Fibroblast of pulmonary artery (primary cell): ENCODE measurements around the gene CCHCR1.

Experiments used
- DNase-seq: peaks from one replicate; pipeline ENCODE4 v3.0.0-alpha.2; 2010; ENCODE audit warnings: low read depth
- H3K4me3 ChIP-seq: replicated peaks from 2 replicates; pipeline ENCODE4 v1.5.1; 2011; ENCODE audit warnings: low read depth, mild to moderate bottlenecking, control low read depth, low read length, moderate library complexity
- TF ChIP-seq, protein P1 (sequence below): IDR thresholded peaks from 2 replicates; pipeline ENCODE4 v1.5.1; 2011; ENCODE audit warnings: mild to moderate bottlenecking, control low read depth, low read length, inconsistent platforms; ENCODE audit errors: missing control alignments

CCHCR1 gene

GRCh38 chr6:31113861-31114540, 43.6 kb downstream of the CCHCR1 start:
- DNase-seq, result peak; percentile 37
- H3K4me3 ChIP-seq, result no peak overlapping the region
- TF ChIP-seq, protein P1, sequence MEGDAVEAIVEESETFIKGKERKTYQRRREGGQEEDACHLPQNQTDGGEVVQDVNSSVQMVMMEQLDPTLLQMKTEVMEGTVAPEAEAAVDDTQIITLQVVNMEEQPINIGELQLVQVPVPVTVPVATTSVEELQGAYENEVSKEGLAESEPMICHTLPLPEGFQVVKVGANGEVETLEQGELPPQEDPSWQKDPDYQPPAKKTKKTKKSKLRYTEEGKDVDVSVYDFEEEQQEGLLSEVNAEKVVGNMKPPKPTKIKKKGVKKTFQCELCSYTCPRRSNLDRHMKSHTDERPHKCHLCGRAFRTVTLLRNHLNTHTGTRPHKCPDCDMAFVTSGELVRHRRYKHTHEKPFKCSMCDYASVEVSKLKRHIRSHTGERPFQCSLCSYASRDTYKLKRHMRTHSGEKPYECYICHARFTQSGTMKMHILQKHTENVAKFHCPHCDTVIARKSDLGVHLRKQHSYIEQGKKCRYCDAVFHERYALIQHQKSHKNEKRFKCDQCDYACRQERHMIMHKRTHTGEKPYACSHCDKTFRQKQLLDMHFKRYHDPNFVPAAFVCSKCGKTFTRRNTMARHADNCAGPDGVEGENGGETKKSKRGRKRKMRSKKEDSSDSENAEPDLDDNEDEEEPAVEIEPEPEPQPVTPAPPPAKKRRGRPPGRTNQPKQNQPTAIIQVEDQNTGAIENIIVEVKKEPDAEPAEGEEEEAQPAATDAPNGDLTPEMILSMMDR, result no peak

DNA sequence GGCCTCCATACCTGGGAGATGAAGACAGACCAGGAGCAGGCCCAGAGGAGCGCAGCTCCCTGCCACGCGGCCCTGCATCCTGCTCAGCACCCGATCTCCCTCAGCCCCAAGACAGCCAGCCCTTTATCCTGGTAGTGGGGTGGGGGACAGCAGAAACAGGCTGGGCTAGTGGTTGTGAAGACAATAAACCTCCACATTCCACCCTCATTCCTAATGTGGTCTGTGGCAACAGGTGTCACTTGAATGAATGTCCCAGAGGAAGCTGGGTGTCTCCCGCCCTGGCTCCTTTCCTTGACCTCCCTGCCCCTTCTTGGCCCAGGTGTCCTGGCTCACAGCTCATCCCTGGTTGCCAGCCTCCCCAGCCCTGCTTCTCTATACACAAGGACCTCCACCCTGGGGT, 45.1 kb downstream of the CCHCR1 start, which contains the start of gene C6orf15:
Gene C6orf15 (minus strand): TSS at position 98 of the 400 bp plus-strand sequence. CDS start 20 bp downstream, at position 78.
- H3K4me3 ChIP-seq, result no peak within 1 kb of the TSS
- TF ChIP-seq, protein P1, result no peak
- no peak for DNase-seq

- no peak overlapping the region for H3K4me3 ChIP-seq
- TF ChIP-seq, protein P1, result no peak
- no peak for DNase-seq
Observed at GRCh38 chr6:31111712-31112111, 45.9 kb downstream of the CCHCR1 start.

GRCh38 chr6:31110825-31111582, 46.6 kb downstream of the CCHCR1 start:
- H3K4me3 ChIP-seq, result no peak overlapping the region
- TF ChIP-seq, protein P1, result no peak
- DNase-seq, result no peak

DNA sequence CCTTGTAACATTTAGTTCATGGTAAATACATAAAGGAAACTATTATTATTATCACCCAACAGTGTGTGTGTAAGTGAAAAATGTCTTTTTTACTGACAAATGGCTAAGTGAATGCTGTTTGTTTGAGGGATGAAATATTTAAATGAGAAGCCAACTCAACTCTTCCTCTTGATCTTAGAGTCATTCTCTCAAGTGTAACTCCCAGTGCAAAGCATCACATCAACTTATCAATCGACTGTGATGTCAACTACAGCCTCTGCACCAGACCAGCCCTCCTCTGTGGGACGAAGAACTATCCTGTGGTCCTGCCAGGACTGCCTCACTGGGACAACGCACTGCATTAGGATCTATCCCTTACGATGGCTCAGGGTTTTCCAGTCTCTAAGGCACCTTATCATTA, 50.5 kb downstream of the CCHCR1 start:
- TF ChIP-seq, protein P1, result no peak
- no peak overlapping the region for H3K4me3 ChIP-seq
- no peak for DNase-seq

- TF ChIP-seq, protein P1, result no peak
- no peak overlapping the region for H3K4me3 ChIP-seq
Observed at GRCh38 chr6:31103136-31103535, 54.5 kb downstream of the CCHCR1 start.

DNA sequence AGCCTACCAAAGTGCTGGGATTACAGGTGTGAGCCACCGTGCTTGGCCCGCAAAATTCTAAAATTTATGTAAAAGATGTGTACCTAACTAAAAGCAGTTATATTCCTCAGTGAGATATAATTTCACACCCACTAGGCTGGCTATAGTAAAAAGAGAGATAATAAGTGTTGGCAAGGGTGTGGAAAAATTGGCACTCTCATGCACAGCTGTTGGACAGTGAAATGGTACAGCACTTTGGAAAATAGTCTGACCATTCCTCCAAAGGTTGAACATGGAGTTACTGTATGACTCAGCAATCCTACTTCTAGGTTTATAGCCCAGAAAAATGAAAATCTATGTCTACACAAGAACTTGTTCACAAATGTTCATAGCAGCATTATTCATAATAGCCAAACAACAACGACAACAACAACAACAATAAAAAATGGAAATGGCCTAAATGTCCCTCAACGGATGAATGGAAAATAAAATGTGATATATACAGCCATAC, 59.1 kb downstream of the CCHCR1 start:
- H3K4me3 ChIP-seq, result no peak overlapping the region
- DNase-seq, result no peak
- TF ChIP-seq, protein P1, result no peak

More at GRCh38 chr6:31103136-31103535, 54.5 kb downstream of the CCHCR1 start:
- no peak for DNase-seq
